Fibroblast of mammary gland (primary cell): ENCODE data around the gene IFI35.
A peak's percentile ranks its signal among the peaks of the same experiment; 100 is the strongest.
"Not testable (repeated sequence)": the region's sequence is repeated elsewhere in the genome, so short reads cannot be mapped to it uniquely, and the experiment has no call there.

Experiments used
- DNase-seq: peaks from one replicate; pipeline ENCODE4 v3.0.0-alpha.2; 2010; ENCODE audit warnings: low read depth
- H3K4me3 ChIP-seq: 2 replicates; pipeline ENCODE4 v1.5.1; 2011; ENCODE audit warnings: low read depth, mild to moderate bottlenecking, low read length, moderate library complexity; ENCODE audit not compliant: control insufficient read depth
- TF ChIP-seq, protein P1 (sequence below): conservative IDR thresholded peaks from 2 replicates; pipeline ENCODE4 v1.5.1; 2011; ENCODE audit warnings: low read depth, low read length, inconsistent platforms; ENCODE audit not compliant: control insufficient read depth, insufficient read depth

IFI35 gene

DNA sequence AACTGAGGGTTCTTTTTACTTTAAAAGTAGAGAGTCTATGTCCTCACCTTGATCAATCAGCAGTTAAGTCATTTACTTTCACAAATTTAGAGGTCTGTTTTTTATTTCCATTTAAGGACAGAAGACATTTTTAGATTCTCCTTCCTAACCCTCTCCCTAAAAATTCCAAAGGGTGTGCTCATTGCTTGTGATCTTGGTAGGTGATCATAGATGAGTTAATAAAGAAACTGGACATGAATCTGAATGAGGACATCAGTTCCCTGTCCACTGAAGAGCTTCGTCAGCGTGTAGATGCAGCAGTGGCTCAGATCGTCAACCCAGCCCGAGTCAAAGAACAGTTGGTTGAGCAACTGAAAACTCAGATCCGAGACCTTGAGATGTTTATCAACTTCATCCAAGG lies 17.4 kb upstream of the IFI35 start:
- TF ChIP-seq, protein P1, sequence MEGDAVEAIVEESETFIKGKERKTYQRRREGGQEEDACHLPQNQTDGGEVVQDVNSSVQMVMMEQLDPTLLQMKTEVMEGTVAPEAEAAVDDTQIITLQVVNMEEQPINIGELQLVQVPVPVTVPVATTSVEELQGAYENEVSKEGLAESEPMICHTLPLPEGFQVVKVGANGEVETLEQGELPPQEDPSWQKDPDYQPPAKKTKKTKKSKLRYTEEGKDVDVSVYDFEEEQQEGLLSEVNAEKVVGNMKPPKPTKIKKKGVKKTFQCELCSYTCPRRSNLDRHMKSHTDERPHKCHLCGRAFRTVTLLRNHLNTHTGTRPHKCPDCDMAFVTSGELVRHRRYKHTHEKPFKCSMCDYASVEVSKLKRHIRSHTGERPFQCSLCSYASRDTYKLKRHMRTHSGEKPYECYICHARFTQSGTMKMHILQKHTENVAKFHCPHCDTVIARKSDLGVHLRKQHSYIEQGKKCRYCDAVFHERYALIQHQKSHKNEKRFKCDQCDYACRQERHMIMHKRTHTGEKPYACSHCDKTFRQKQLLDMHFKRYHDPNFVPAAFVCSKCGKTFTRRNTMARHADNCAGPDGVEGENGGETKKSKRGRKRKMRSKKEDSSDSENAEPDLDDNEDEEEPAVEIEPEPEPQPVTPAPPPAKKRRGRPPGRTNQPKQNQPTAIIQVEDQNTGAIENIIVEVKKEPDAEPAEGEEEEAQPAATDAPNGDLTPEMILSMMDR, result no peak
- no peak for DNase-seq
- no peak overlapping the region for H3K4me3 ChIP-seq

DNA sequence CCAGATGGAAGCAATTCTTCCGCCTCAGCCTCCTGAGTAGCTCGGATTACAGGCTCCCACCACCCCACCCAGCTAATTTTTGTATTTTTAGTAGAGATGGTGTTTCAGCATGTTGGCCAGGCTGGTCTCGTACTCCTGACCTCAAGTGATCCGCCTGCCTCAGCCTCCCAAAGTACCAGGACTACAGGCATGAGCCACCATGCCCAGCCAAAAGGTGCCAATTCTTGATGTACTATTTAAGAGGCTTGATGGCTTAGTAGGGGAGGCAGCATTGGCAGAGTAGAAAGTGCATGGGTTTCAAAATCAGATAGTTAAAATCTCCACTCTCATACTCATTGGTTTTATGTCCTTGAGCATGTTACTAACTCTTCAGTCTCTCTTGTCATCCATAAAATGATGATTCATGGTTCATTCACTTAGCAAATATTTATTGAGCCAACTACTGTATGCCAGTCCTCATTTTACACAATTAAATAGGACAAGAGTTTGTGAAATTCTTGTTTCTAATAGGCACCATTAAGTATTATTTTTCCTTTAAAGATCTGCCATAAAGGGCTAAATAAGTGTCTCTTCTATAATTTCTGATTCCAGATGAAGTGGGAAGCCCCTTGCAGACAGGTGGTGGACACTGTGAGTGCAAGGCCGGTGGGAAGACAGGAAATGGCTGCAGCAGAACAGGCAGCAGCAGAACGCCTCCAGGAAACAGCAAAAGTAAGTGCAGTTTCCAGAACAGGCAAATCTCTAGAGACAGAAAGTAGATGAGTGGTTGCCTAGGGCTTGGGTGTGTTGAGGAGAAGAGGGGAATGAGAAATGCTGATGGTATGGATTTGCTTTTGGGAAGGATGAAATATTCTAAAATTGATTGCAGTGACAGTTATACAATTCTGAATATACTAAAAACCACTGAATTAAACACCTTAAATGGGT lies 16.6 kb upstream of the IFI35 start:
- DNase-seq, result peak; percentile 67
- no peak overlapping the region for H3K4me3 ChIP-seq
- TF ChIP-seq, protein P1, result no peak

DNA sequence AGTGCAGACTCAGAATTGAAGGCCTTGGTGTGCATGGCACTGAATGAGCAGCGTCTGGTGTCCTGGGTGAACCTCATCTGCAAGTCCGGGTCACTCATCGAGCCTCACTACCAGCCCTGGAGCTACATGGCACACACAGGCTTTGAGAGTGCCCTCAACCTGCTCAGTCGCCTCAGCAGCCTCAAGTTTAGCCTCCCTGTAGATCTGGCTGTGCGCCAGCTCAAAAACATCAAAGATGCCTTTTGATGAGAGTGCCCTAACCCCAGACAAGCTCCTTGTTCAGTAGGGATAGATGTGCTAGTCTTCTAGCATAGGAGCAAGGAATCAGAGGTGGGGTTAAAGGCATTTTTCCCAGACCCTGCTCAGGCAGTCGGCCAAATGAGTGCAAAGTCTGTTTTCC lies 15.1 kb upstream of the IFI35 start:
- H3K4me3 ChIP-seq, result no peak overlapping the region
- no peak for DNase-seq
- TF ChIP-seq, protein P1, result no peak

DNA sequence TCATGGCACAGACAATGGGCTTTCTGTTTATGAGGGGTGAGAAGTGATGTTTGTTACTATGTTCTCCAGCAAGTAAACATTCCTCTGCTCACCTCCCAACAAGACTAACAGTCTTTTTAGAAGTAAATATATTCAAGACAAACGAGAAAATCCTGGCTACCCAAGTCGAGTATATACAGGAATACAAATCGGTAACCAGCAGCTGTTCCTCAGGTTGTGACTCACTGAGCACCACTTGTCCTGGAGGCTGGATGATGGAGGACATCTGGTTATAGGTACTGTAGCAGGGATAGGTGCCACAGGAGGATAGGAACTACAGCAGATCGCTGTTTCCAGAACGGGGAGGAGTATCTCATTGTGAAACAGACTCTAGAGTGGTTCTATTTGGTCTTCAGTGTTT lies 13.7 kb upstream of the IFI35 start:
- TF ChIP-seq, protein P1, result no peak
- no peak for DNase-seq
- H3K4me3 ChIP-seq, result no peak overlapping the region

DNA sequence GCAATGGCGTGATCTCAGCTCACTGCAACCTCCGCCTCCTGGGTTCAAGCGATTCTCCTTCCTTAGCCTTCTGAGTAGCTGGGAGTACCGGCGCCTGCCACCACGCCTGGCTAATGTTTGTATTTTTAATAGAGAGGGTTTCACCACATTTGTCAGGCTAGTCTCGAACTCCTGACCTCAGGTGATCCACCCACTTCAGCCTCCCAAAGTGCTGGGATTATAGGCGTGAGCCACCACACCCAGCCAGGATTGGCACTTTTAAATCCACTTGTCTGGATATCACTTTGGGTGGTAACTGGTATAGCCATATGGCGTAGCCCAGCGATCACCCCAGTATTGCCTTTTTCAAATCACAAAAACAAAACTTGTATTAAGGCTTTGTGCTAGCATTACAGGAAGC lies 12.7 kb upstream of the IFI35 start:
- DNase-seq, H3K4me3 ChIP-seq: not testable (repeated sequence)

DNA sequence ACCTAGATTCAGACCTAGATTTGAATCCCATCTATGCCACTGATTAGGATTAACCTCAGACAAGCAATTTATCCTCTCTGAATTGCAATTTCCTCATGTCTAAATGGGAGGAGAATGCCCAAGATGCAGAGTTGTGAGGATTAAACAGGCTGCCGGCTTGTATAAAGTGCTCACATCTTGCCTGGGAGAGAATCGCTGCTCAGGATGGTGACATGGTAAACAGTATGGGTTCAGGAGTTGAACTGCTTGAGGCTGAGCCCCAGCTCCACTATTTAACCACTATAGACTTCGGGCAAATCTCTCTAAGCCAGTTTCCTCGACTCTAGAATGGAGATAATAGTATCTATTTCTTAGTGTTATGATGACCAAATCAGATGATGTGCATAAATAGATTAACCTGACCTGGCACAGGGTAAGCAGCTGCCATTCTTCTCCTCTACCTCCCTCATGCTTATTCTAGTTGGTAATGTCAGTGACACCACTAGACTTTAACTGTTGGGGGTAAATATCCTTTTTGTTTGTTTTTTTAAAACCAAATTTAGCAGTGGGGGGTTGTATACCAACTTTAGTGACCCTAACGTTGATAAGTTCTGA lies 9.1 kb upstream of the IFI35 start:
- TF ChIP-seq, protein P1, result no peak
- no peak for DNase-seq
- peak overlapping the region; percentile 43 for H3K4me3 ChIP-seq
